Endothelial cell of umbilical vein (primary cell): ENCODE results near the gene MRPL55. TPM values are rescaled to one million over a fixed set of nuclear protein-coding genes. Genes with fewer than 3 reads are reported as not detected.

Experiments
- BruUV-seq: library from RNA; stranded (reverse); fragments of 400-500 nt; replicated peaks from 2 replicates; lab custom pipeline; 2021; lab: Mats Ljungman, UMichigan
- CTCF ChIA-PET: fragments of 300-600, 350-600 bp; sonication (Branson Sonifier 250); formaldehyde crosslinking; loops from one replicate; lab custom pipeline; 2021; ENCODE audit warnings: antibody characterized with exemption, inconsistent platforms; lab: Charles Lee
- POLR2A ChIA-PET: fragments of 300-600, 350-600 bp; sonication (Branson Sonifier 250); formaldehyde crosslinking; loops from one replicate; lab custom pipeline; 2021; ENCODE audit warnings: antibody characterized with exemption, inconsistent platforms; lab: Charles Lee
- DNase-seq: peaks from one replicate; pipeline ENCODE4 v3.0.0-alpha.2; 2011; ENCODE audit warnings: low read depth, low spot score
- FAIRE-seq: peaks from 2 replicates; lab custom pipeline; 2011; peaks lifted over from hg19 to GRCh38; lab: Jason Lieb, UNC
- H2AFZ ChIP-seq: 2 replicates; pipeline ENCODE4 v1.6.0; 2012; ENCODE audit warnings: low read depth, low read length, control low read depth, inconsistent platforms
- H3K27ac ChIP-seq: 2 replicates; pipeline ENCODE4 v1.5.1; 2011; ENCODE audit warnings: low read depth, mild to moderate bottlenecking, control low read depth, low read length, moderate library complexity; ENCODE audit not compliant: insufficient read depth
- H3K27me3 ChIP-seq, 2 experiments: 2 replicates each; pipeline versions ENCODE4 v1.6.0 to v1.6.1; 2011; ENCODE audit warnings: low read length in 2 of 2, mixed read lengths in 1 of 2; ENCODE audit not compliant: control insufficient read depth in 2 of 2, insufficient read depth in 2 of 2
- H3K36me3 ChIP-seq, 2 experiments: 2 replicates in 1 of 2; 3 replicates in 1 of 2; pipeline ENCODE4 v1.5.1; 2011; ENCODE audit warnings: low read length in 2 of 2, mild to moderate bottlenecking in 1 of 2, moderate library complexity in 1 of 2; ENCODE audit not compliant: control insufficient read depth in 2 of 2, insufficient read depth in 2 of 2; ENCODE audit errors: extremely low read depth in 1 of 2
- H3K4me1 ChIP-seq: 3 replicates; pipeline ENCODE4 v1.5.1; 2011; ENCODE audit warnings: mild to moderate bottlenecking, low read length; ENCODE audit not compliant: control insufficient read depth, insufficient read depth; ENCODE audit errors: extremely low read depth
- H3K4me2 ChIP-seq: 2 replicates; pipeline ENCODE4 v1.6.1; 2011; ENCODE audit warnings: low read length, control low read depth, mixed read lengths; ENCODE audit not compliant: insufficient read depth
- H3K4me3 ChIP-seq, 3 experiments: fragments of 200-600 bp in 1 of 3; sonication (generic), shearing (Covaris generic) in 1 of 3; replicated peaks in 1 of 3; 2 replicates each; pipeline ENCODE4 v1.5.1; 2011 to 2016; ENCODE audit warnings: control low read depth in 3 of 3, low read length in 3 of 3, mild to moderate bottlenecking in 2 of 3, inconsistent platforms in 1 of 3, low read depth in 1 of 3, moderate library complexity in 1 of 3; ENCODE audit not compliant: insufficient read depth in 1 of 3
- H3K79me2 ChIP-seq: 2 replicates; pipeline ENCODE4 v1.6.0; 2012; ENCODE audit warnings: low read length, inconsistent platforms; ENCODE audit not compliant: control insufficient read depth, insufficient read depth
- H3K9ac ChIP-seq: replicated peaks from 2 replicates; pipeline ENCODE3; 2011; ENCODE audit warnings: low read length, control low read depth; ENCODE audit not compliant: insufficient read depth; ENCODE audit errors: extremely low read depth
- H3K9me1 ChIP-seq: replicated peaks from 3 replicates; pipeline ENCODE4 v1.6.0; 2011; ENCODE audit warnings: mild to moderate bottlenecking, low read length; ENCODE audit not compliant: control insufficient read depth, insufficient read depth; ENCODE audit errors: extremely low read depth
- H3K9me3 ChIP-seq: replicated peaks from 2 replicates; pipeline ENCODE4 v1.5.1; 2012; ENCODE audit warnings: low read length, inconsistent platforms; ENCODE audit not compliant: control insufficient read depth, insufficient read depth
- H4K20me1 ChIP-seq: replicated peaks from 2 replicates; pipeline ENCODE3; 2011; ENCODE audit warnings: mild to moderate bottlenecking, low read length; ENCODE audit not compliant: control insufficient read depth, insufficient read depth; ENCODE audit errors: extremely low read depth
- EZH2 ChIP-seq: IDR thresholded peaks from 2 replicates; pipeline ENCODE4 v1.6.1; 2012; ENCODE audit warnings: borderline replicate concordance, low read depth, mild to moderate bottlenecking, moderate library complexity, low read length, inconsistent platforms; ENCODE audit not compliant: severe bottlenecking
- FOS ChIP-seq: IDR thresholded peaks from 2 replicates; pipeline ENCODE4 v1.6.1; 2011; ENCODE audit warnings: mild to moderate bottlenecking, low read length, moderate library complexity, borderline replicate concordance; ENCODE audit not compliant: insufficient read depth
- GATA2 ChIP-seq: IDR thresholded peaks from 2 replicates; pipeline ENCODE4 v1.7.0; 2011; ENCODE audit warnings: low read depth, mild to moderate bottlenecking, moderate library complexity, mixed read lengths, low read length; ENCODE audit not compliant: insufficient read length, insufficient read depth
- JUN ChIP-seq: IDR thresholded peaks from 2 replicates; pipeline ENCODE4 v1.6.1; 2011; ENCODE audit warnings: borderline replicate concordance, low read depth; ENCODE audit not compliant: insufficient read length, insufficient read depth
- MAX ChIP-seq: IDR thresholded peaks from 2 replicates; pipeline ENCODE4 v1.6.1; 2011; ENCODE audit not compliant: insufficient read depth, insufficient read length
- MYC ChIP-seq: IDR thresholded peaks from one replicate; pipeline ENCODE4 v1.6.1; 2011; ENCODE audit warnings: mild to moderate bottlenecking, low read depth, low read length
- POLR2A ChIP-seq: IDR thresholded peaks from 2 replicates; pipeline ENCODE4 v1.6.1; 2012; ENCODE audit warnings: low read depth, mild to moderate bottlenecking, control low read depth, low read length
- POLR2AphosphoS5 ChIP-seq: IDR thresholded peaks from 2 replicates; pipeline ENCODE4 v1.6.1; 2012; ENCODE audit warnings: low read depth, mild to moderate bottlenecking, control low read depth, low read length, moderate library complexity; ENCODE audit not compliant: insufficient read depth
- dilution Hi-C: fragments of 300-500 bp; cut with MboI; formaldehyde crosslinking; loops from one replicate; pipeline ENCODE4 v1.15.0; 2019; ENCODE audit warnings: low sequenced_read_pairs; ENCODE audit not compliant: extremely low pct_ligation_motif_present
- intact Hi-C: fragments of 100-400 bp; cut with micrococcal nuclease; formaldehyde crosslinking; loops from one replicate; pipeline ENCODE4 v1.10.0; 2022
- polyA plus RNA-seq, 4 experiments: library from polyadenylated mRNA; depleted of rRNA in 3 of 4; stranded (reverse) in 3 of 4; unstranded in 1 of 4; fragments of >200 nt; gene quantifications; 2 replicates each; pipeline versions ENCODE4 v1.2.1 to v1.2.3, GENCODE V29; 2011 to 2012; ENCODE audit warnings: missing spikeins in 1 of 4
- total RNA-seq: library from RNA; stranded (reverse); gene quantifications from 2 replicates; pipeline ENCODE4 v1.2.3, GENCODE V29; 2021
- TF ChIP-seq, protein P1 (sequence below), 2 donors: IDR thresholded peaks; 1 replicate in 1 of 2; 2 replicates in 1 of 2; pipeline ENCODE4 v1.5.1; 2011; ENCODE audit warnings: low read length in 2 of 2, mild to moderate bottlenecking in 2 of 2, moderate library complexity in 2 of 2, control low read depth in 1 of 2, inconsistent platforms in 1 of 2, low read depth in 1 of 2; ENCODE audit not compliant: insufficient read depth in 1 of 2; ENCODE audit errors: extremely low read depth in 1 of 2

The MRPL55 gene
- total and polyA plus RNA-seq, 2 donors (not counting 3 experiments of a cell fraction or from before 2014, with no cell fraction given) = 58.7 to 155 TPM

GRCh38 chr1:228072658-228073043 is 36.4 kb downstream of the MRPL55 start:
- no TSS peak for BruUV-seq
- FAIRE-seq = no peak

GRCh38 chr1:228071839-228072657 is 37.1 kb downstream of the MRPL55 start:
- no peaks in the 10 kb centered on the region for H3K36me3 ChIP-seq
- no peaks in the 10 kb centered on the region for H3K9me3 ChIP-seq
- TF ChIP-seq POLR2AphosphoS5 (no peak), GATA2 (no peak), MAX (no peak), POLR2A (no peak), EZH2 (no peak), MYC (no peak), JUN (no peak), FOS (no peak)
- TF ChIP-seq, protein P1, sequence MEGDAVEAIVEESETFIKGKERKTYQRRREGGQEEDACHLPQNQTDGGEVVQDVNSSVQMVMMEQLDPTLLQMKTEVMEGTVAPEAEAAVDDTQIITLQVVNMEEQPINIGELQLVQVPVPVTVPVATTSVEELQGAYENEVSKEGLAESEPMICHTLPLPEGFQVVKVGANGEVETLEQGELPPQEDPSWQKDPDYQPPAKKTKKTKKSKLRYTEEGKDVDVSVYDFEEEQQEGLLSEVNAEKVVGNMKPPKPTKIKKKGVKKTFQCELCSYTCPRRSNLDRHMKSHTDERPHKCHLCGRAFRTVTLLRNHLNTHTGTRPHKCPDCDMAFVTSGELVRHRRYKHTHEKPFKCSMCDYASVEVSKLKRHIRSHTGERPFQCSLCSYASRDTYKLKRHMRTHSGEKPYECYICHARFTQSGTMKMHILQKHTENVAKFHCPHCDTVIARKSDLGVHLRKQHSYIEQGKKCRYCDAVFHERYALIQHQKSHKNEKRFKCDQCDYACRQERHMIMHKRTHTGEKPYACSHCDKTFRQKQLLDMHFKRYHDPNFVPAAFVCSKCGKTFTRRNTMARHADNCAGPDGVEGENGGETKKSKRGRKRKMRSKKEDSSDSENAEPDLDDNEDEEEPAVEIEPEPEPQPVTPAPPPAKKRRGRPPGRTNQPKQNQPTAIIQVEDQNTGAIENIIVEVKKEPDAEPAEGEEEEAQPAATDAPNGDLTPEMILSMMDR (IDR thresholded peaks at IDR 0.05; ENCODE audit: extremely low read depth in 1 of 2, insufficient read depth in 1 of 2, low read depth in 1 of 2, low read length in 2 of 2) = no peak
- intact Hi-C loops (loop anchor here (5.0 kb wide), 2 partner anchors 75 to 310 kb away; no protein-coding TSS in a partner anchor), dilution Hi-C loops (no loop called here)
- DNase-seq = no peak
- H3K4me2 ChIP-seq = no peak overlapping the region
- H3K79me2 ChIP-seq = no peaks in the 10 kb centered on the region
- H4K20me1 ChIP-seq = no peaks in the 10 kb centered on the region
- no peak overlapping the region for H3K4me3 ChIP-seq
- H3K9ac ChIP-seq = no peak overlapping the region
- peaks cover 0 to 7% of the 10 kb centered on the region in 2 experiments for H3K27me3 ChIP-seq
- H3K9me1 ChIP-seq = no peaks in the 10 kb centered on the region
- no peak overlapping the region for H3K27ac ChIP-seq
- no peaks in the 10 kb centered on the region for H3K4me1 ChIP-seq
- BruUV-seq = no TSS peak
- no peak for FAIRE-seq
- ChIA-PET CTCF (no interaction called here), POLR2A (no interaction called here)
- no peak overlapping the region for H2AFZ ChIP-seq

More at GRCh38 chr1:228072658-228073043, 36.4 kb downstream of the MRPL55 start:
- TF ChIP-seq GATA2 (no peak), POLR2AphosphoS5 (peak; percentile 14)
- ChIA-PET CTCF (no interaction called here), POLR2A (no interaction called here)
- no peaks in the 10 kb centered on the region for H4K20me1 ChIP-seq
- no peaks in the 10 kb centered on the region for H3K79me2 ChIP-seq
- no peaks in the 10 kb centered on the region for H3K4me1 ChIP-seq
- no peak overlapping the region for H3K27ac ChIP-seq
- no peak overlapping the region for H3K9ac ChIP-seq
- no peaks in the 10 kb centered on the region for H3K9me3 ChIP-seq
- H3K9me1 ChIP-seq = no peaks in the 10 kb centered on the region
- no peaks in the 10 kb centered on the region for H3K36me3 ChIP-seq
- intact Hi-C loops (loop anchor here (5.0 kb wide), 2 partner anchors 75 to 310 kb away; no protein-coding TSS in a partner anchor), dilution Hi-C loops (no loop called here)
- H2AFZ ChIP-seq = no peak overlapping the region
- no peak overlapping the region for H3K4me2 ChIP-seq
- DNase-seq = no peak
- H3K27me3 ChIP-seq = peaks cover 0 to 5% of the 10 kb centered on the region in 2 experiments
- no peak overlapping the region for H3K4me3 ChIP-seq
